ENCODE measurements around the gene PANK4. TPM values are rescaled to one million over a fixed set of nuclear protein-coding genes. Genes with fewer than 3 reads are reported as not detected.

The PANK4 gene
- total RNA-seq, 3 donors from 2014 or later = 16.5 to 32.8 (median 31.3) TPM

GRCh38 chr1:2458687-2459086, 67.7 kb downstream of the PANK4 start:
- intact Hi-C loops (cut with DNase I; ENCODE audit: low total_unique reads) = no loop called here
- Histone ChIP-seq H3K36me3 (no peaks in the 10 kb centered on the region), H3K9me3 (no peaks in the 10 kb centered on the region), H3K27me3 (peaks cover 3 to 46% of the 10 kb centered on the region in 2 donors), H3K4me3 (no peak overlapping the region), H3K27ac (no peak overlapping the region), H3K4me1 (no peaks in the 10 kb centered on the region)
- DNase-seq (ENCODE audit: low spot score in 2 of 2) = no peak
- TF ChIP-seq POLR2AphosphoS5 (IDR thresholded peaks at IDR 0.05) = no peak
- TF ChIP-seq CTCF (IDR thresholded peaks at IDR 0.05) = no peak
- TF ChIP-seq POLR2A (IDR thresholded peaks at IDR 0.05) = no peak

Other genes with a start within 250 kb of the PANK4 start
- gene MORN1, start 135.0 kb downstream of the PANK4 start, total RNA-seq = 10 to 100 TPM in 2 of 3 donors, 1 to 10 TPM in 1; 4.0 to 18.1 (median 17.7) TPM
- gene RER1, start 134.8 kb downstream of the PANK4 start, total RNA-seq = 10 to 100 TPM; 58.3 to 75.1 (median 70.4) TPM
- 10 to 100 TPM; 23.3 to 37.4 (median 24.1) TPM for gene PEX10, start 114.0 kb downstream of the PANK4 start, total RNA-seq
- 10 to 100 TPM in 2 of 3 donors, under 1 TPM in 1; 0.16 to 12.0 (median 10.2) TPM for gene PLCH2, start 50.3 kb downstream of the PANK4 start, total RNA-seq
- gene HES5, start 3.7 kb upstream of the PANK4 start, total RNA-seq = not detected
- 10 to 100 TPM; 55.8 to 75.8 (median 67.8) TPM for gene TNFRSF14, start 29.8 kb upstream of the PANK4 start, total RNA-seq
- 10 to 100 TPM in 2 of 3 donors, 1 to 10 TPM in 1; 4.8 to 15.8 (median 14.4) TPM for gene PRXL2B, start 60.2 kb upstream of the PANK4 start, total RNA-seq
- 10 to 100 TPM in 1 of 3 donors, 1 to 10 TPM in 1, not detected in 1; 9.2 to 12.7 TPM for gene MMEL1, start 106.4 kb upstream of the PANK4 start, total RNA-seq